HG02588 (cell line): Measurements from ENCODE around the gene TMC5.
A peak's percentile ranks its signal among the peaks of the same experiment; 100 is the strongest.

ENCODE experiments used
- ATAC-seq: cut with Tn5 transposase; IDR thresholded peaks from one replicate; pipeline ENCODE4 v1.9.1; 2021; ENCODE audit warnings: mild to moderate bottlenecking, moderate library complexity; ENCODE audit not compliant: unreplicated experiment

The TMC5 gene

GRCh38 chr16:19503461-19504075 is 85.9 kb downstream of the TMC5 start:
- no peak for ATAC-seq

- no peak for ATAC-seq
These were observed 88.1 kb downstream of the TMC5 start for GRCh38 chr16:19505600-19506303.

GRCh38 chr16:19506965-19507364 is 89.3 kb downstream of the TMC5 start:
- no peak for ATAC-seq

- no peak for ATAC-seq
These were observed 90.2 kb downstream of the TMC5 start for GRCh38 chr16:19507867-19508266.

- no peak for ATAC-seq
These were observed 94.6 kb downstream of the TMC5 start for GRCh38 chr16:19512297-19512696.

- ATAC-seq: no peak
These were observed 95.8 kb downstream of the TMC5 start for GRCh38 chr16:19513377-19514053.

- ATAC-seq: no peak
These were observed 98.1 kb downstream of the TMC5 start for GRCh38 chr16:19515757-19516156.

GRCh38 chr16:19517424-19518089 is 99.9 kb downstream of the TMC5 start:
- ATAC-seq: no peak

GRCh38 chr16:19518388-19518787 is 100.7 kb downstream of the TMC5 start:
- ATAC-seq: no peak

- ATAC-seq: no peak
These were observed 103.2 kb downstream of the TMC5 start for GRCh38 chr16:19520861-19521331.

GRCh38 chr16:19521471-19522396 is 104.1 kb downstream of the TMC5 start, which contains the start of gene GDE1:
TSS of gene GDE1 (minus strand) at chr16:19522098. CDS start at chr16:19521964, 134 bp downstream.
- ATAC-seq: peak; percentile 71

GRCh38 chr16:19522397-19522732 is 104.7 kb downstream of the TMC5 start:
- ATAC-seq: no peak

- no peak for ATAC-seq
These were observed 105.1 kb downstream of the TMC5 start for GRCh38 chr16:19522760-19523159.

- ATAC-seq: no peak
These were observed 105.5 kb downstream of the TMC5 start for GRCh38 chr16:19523184-19523558.

GRCh38 chr16:19523559-19524355 is 106.1 kb downstream of the TMC5 start, which contains the start of gene CCP110:
TSS of gene CCP110 (plus strand) at chr16:19523942. CDS start at chr16:19527882, 3,940 bp downstream.
- ATAC-seq: peak; percentile 75

- no peak for ATAC-seq
These were observed 106.6 kb downstream of the TMC5 start for GRCh38 chr16:19524356-19524615.

- no peak for ATAC-seq
These were observed 107.1 kb downstream of the TMC5 start for GRCh38 chr16:19524616-19525384.

- no peak for ATAC-seq
These were observed 107.7 kb downstream of the TMC5 start for GRCh38 chr16:19525385-19525723.

GRCh38 chr16:19527161-19527560 is 109.5 kb downstream of the TMC5 start:
- no peak for ATAC-seq
